Measurements from ENCODE around the gene C5orf34.

DNA sequence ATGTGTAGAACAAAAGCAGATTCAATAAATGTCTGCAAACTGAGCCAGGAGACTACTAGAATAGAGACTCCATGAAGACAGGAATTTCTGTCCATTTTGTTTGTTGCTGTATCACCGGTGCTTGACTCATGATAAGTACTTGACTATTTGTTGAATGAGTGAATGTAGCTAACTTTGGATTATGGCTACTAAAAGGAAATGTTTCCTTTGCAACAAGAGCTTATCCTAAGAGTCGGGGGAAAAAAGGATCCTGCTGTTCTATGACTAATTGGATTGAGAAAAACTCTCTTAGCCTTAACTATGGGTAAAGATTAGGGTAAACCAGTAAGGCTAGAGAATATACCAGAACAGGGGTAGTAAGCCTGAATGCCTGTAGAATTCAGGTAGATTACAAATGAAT, 38.4 kb upstream of the C5orf34 start:
- TF ChIP-seq, protein P1, sequence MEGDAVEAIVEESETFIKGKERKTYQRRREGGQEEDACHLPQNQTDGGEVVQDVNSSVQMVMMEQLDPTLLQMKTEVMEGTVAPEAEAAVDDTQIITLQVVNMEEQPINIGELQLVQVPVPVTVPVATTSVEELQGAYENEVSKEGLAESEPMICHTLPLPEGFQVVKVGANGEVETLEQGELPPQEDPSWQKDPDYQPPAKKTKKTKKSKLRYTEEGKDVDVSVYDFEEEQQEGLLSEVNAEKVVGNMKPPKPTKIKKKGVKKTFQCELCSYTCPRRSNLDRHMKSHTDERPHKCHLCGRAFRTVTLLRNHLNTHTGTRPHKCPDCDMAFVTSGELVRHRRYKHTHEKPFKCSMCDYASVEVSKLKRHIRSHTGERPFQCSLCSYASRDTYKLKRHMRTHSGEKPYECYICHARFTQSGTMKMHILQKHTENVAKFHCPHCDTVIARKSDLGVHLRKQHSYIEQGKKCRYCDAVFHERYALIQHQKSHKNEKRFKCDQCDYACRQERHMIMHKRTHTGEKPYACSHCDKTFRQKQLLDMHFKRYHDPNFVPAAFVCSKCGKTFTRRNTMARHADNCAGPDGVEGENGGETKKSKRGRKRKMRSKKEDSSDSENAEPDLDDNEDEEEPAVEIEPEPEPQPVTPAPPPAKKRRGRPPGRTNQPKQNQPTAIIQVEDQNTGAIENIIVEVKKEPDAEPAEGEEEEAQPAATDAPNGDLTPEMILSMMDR (IDR thresholded peaks at IDR 0.05; ENCODE audit: low read depth, low read length) = no peak
- TF ChIP-seq POLR2A (IDR thresholded peaks at IDR 0.05; ENCODE audit: extremely low read depth, insufficient read length) (no peak), MYC (IDR thresholded peaks at IDR 0.05; ENCODE audit: low read depth, low read length) (no peak)

Measured in NB4 (cell line).